ENCODE measurements around the gene TTC3.
"Not testable (repeated sequence)": the region's sequence is repeated elsewhere in the genome, so short reads cannot be mapped to it uniquely, and the experiment has no call there.

The TTC3 gene

GRCh38 chr21:37106998-37107397, 33.9 kb downstream of the TTC3 start:
- H2AFZ ChIP-seq = no peak overlapping the region
- no peaks in the 10 kb centered on the region for H3K4me1 ChIP-seq
- no peak overlapping the region for H3K27ac ChIP-seq
- TF ChIP-seq CTCF (IDR thresholded peaks at IDR 0.05) = no peak
- no peak overlapping the region for H3K4me3 ChIP-seq (ENCODE audit: low read depth, low read length)
- no peaks in the 10 kb centered on the region for H3K27me3 ChIP-seq (ENCODE audit: control insufficient read depth, insufficient read depth, low read length)
- no peaks in the 10 kb centered on the region for H3K79me2 ChIP-seq
- H3K9ac ChIP-seq = no peak overlapping the region
- H3K9me3 ChIP-seq (ENCODE audit: control insufficient read depth, low read length) = no peaks in the 10 kb centered on the region
- no peaks in the 10 kb centered on the region for H3K36me3 ChIP-seq (ENCODE audit: control insufficient read depth, insufficient read depth, low read length)
- no peak overlapping the region for H3K4me2 ChIP-seq (ENCODE audit: low read length)

GRCh38 chr21:37111029-37111428, 38.0 kb downstream of the TTC3 start:
- not testable (repeated sequence) for H3K9me3 ChIP-seq (ENCODE audit: control insufficient read depth, low read length); H3K79me2 ChIP-seq; H3K27ac ChIP-seq; H3K4me3 ChIP-seq (ENCODE audit: low read depth, low read length); H2AFZ ChIP-seq; H3K9ac ChIP-seq; H3K4me1 ChIP-seq; H3K36me3 ChIP-seq (ENCODE audit: control insufficient read depth, insufficient read depth, low read length); H3K4me2 ChIP-seq (ENCODE audit: low read length); H3K27me3 ChIP-seq (ENCODE audit: control insufficient read depth, insufficient read depth, low read length)

GRCh38 chr21:37114301-37114700, 41.2 kb downstream of the TTC3 start:
- H2AFZ ChIP-seq; H3K27ac ChIP-seq; H3K27me3 ChIP-seq (ENCODE audit: control insufficient read depth, insufficient read depth, low read length); H3K9ac ChIP-seq; H3K36me3 ChIP-seq (ENCODE audit: control insufficient read depth, insufficient read depth, low read length); H3K4me2 ChIP-seq (ENCODE audit: low read length); H3K9me3 ChIP-seq (ENCODE audit: control insufficient read depth, low read length); H3K79me2 ChIP-seq; H3K4me3 ChIP-seq (ENCODE audit: low read depth, low read length); H3K4me1 ChIP-seq: not testable (repeated sequence)

- H3K9ac ChIP-seq; H3K4me2 ChIP-seq (ENCODE audit: low read length); H2AFZ ChIP-seq: not testable (repeated sequence)
Measured at GRCh38 chr21:37116459-37116858, 43.4 kb downstream of the TTC3 start.

GRCh38 chr21:37117204-37117603, 44.1 kb downstream of the TTC3 start:
- Histone ChIP-seq H3K9ac (no peak overlapping the region), H3K27ac (no peak overlapping the region), H3K9me3 (ENCODE audit: control insufficient read depth, low read length) (no peaks in the 10 kb centered on the region), H3K4me3 (ENCODE audit: low read depth, low read length) (no peak overlapping the region), H3K27me3 (ENCODE audit: control insufficient read depth, insufficient read depth, low read length) (no peaks in the 10 kb centered on the region), H3K4me1 (no peaks in the 10 kb centered on the region), H3K36me3 (ENCODE audit: control insufficient read depth, insufficient read depth, low read length) (no peaks in the 10 kb centered on the region), H3K4me2 (ENCODE audit: low read length) (no peak overlapping the region), H3K79me2 (no peaks in the 10 kb centered on the region), H2AFZ (no peak overlapping the region)
- TF ChIP-seq CTCF (IDR thresholded peaks at IDR 0.05) = no peak

More at GRCh38 chr21:37116459-37116858, 43.4 kb downstream of the TTC3 start:
- not testable (repeated sequence) for H3K36me3 ChIP-seq (ENCODE audit: control insufficient read depth, insufficient read depth, low read length); H3K79me2 ChIP-seq; H3K27me3 ChIP-seq (ENCODE audit: control insufficient read depth, insufficient read depth, low read length); H3K4me3 ChIP-seq (ENCODE audit: low read depth, low read length); H3K9me3 ChIP-seq (ENCODE audit: control insufficient read depth, low read length); H3K4me1 ChIP-seq; H3K27ac ChIP-seq

GRCh38 chr21:37118187-37118826, 45.3 kb downstream of the TTC3 start:
- H3K9me3 ChIP-seq (ENCODE audit: control insufficient read depth, low read length) = no peaks in the 10 kb centered on the region
- no peak overlapping the region for H3K27ac ChIP-seq
- H3K4me2 ChIP-seq (ENCODE audit: low read length) = no peak overlapping the region
- H2AFZ ChIP-seq = no peak overlapping the region
- TF ChIP-seq CTCF (IDR thresholded peaks at IDR 0.05) = no peak
- H3K9ac ChIP-seq = no peak overlapping the region
- no peaks in the 10 kb centered on the region for H3K27me3 ChIP-seq (ENCODE audit: control insufficient read depth, insufficient read depth, low read length)
- no peaks in the 10 kb centered on the region for H3K36me3 ChIP-seq (ENCODE audit: control insufficient read depth, insufficient read depth, low read length)
- no peak overlapping the region for H3K4me3 ChIP-seq (ENCODE audit: low read depth, low read length)
- no peaks in the 10 kb centered on the region for H3K79me2 ChIP-seq
- H3K4me1 ChIP-seq = no peaks in the 10 kb centered on the region
